HG03520 (cell line): ENCODE results near the gene FKBP3.
A peak's percentile ranks its signal among the peaks of the same experiment; 100 is the strongest.
"Not testable (repeated sequence)": the region's sequence is repeated elsewhere in the genome, so short reads cannot be mapped to it uniquely, and the experiment has no call there.

Experiments
- ATAC-seq: cut with Tn5 transposase; IDR thresholded peaks from one replicate; pipeline ENCODE4 v1.9.1; 2021; ENCODE audit warnings: mild to moderate bottlenecking, moderate library complexity; ENCODE audit not compliant: unreplicated experiment

The FKBP3 gene

DNA sequence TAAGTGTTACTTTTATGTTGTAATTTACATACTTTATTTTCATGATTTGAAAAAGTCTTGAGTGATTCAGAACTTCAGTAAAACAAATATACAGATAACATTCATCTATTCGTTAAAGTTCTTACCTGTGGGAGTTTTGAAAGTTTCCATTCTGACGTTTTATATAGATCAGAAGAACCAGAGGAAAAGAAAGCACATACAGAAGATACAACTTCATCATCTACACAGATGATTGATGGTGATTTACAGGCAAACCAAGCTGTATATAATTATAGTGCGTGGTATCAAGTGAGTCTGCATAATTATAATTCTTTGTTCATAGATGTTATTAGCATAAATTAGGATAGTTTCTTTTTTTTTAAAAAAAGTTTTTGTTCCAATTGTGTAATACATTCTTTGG lies 20.0 kb downstream of the FKBP3 start:
- ATAC-seq = no peak

DNA sequence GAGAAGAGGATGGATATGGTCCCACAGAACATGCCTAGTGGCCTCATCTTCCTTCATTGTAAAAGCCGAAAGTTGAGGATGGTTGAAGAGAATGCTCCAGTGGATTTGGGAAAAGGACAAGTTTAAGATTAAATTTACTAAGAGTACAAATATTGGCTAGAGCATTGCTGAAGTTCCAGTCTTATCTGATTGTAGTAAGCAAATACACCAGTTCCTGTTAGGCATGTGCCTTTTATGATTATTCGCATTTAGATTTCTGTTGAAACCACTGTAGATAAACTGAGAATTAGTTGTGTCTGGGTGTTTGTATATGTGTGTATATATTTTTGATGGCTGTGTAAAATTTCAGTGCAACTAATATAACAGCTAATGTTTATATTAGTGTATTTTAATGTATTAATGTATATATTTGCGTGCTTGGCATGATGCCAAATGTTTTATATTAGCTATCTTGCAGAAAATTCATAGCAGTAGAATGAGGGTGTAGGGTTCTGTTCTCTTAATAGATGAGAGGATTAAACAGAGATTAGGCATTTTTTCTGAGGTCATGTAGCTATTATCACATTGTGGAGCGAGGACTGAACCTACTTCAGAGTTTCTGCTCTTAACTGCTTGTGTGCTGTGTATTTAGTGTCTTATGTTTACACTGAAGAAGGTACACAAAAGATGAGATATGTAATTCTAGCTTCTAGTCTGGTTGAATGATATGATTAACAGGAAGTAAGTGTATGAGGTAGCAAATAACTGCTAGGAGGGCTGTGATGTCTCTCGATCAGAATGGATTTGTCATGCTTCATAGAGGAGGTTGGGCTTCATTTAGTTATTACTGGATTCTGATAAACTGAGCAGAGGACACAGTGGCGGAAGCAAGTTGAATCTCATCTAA lies 21.1 kb downstream of the FKBP3 start:
- ATAC-seq = no peak

DNA sequence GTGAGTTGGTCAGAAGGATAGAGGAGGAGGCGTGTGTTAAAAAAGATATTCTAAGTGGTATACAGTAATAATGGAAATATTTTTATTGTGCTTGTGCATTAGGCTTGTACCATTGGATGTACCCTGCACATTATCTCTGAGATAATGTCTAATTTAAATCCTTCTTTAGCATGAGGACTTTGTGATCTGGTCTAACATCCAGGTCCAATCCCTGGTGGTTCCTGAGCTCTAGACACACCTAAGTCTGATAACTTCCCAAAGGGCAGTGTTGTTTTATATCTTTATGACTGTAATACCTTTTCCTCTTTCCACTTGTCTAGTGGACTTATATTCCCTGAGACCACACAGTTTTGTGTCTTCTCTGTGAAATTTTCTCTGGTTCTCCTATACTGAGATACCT lies 29.7 kb downstream of the FKBP3 start:
- ATAC-seq = no peak

DNA sequence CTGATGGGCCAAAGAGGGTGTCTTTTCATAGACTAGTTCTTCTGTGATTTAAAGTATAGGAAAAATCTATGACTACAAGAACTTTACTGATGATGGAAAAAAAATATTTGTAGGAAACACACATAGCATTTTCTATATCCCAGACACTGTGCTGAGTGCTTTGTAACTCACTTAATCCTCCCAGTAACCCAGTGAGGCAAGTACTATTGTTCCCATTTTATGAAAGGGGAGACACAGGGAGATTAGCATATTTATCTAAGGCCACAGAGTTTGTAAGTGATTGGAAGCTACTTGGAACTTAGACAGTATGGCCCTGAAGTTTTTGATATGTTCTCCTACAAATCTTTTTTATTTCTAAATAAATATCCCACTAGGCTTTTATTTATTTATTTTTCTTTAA lies 30.5 kb downstream of the FKBP3 start:
- ATAC-seq = no peak

DNA sequence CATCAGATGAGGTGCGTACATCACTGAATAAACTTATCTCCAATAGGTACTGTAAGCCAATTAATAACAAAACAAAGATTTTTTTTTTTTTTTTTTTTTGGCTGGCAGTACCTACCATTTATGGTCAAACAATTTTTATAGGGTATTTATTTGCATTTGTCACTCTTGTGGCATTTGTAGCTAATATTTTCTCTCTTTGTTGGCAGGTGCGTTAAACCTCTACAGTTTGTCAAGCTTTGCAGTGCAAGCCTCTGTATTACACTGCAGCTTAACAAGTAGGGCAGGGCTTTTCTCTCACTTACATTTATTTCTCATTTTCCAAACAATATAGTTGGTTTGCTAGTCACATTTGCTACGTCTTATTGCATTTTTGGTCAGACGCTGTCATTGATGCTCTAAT lies 38.1 kb downstream of the FKBP3 start:
- ATAC-seq = no peak

DNA sequence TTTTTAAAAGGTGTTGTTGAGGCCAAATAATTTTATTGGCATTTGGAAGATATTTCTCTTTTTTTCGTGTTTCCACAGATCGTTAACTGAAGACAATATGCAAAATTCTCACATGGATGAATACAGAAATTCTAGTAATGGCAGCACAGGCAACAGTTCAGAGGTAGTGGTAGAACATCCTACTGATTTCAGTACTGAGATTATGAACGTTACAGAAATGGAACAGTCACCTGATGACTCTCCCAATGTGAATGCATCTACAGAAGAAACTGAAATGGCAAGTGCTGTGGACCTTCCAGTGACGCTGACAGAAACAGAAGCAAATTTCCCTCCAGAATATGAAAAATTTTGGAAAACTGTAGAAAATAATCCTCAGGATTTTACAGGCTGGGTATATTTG lies 39.1 kb downstream of the FKBP3 start:
- no peak for ATAC-seq

DNA sequence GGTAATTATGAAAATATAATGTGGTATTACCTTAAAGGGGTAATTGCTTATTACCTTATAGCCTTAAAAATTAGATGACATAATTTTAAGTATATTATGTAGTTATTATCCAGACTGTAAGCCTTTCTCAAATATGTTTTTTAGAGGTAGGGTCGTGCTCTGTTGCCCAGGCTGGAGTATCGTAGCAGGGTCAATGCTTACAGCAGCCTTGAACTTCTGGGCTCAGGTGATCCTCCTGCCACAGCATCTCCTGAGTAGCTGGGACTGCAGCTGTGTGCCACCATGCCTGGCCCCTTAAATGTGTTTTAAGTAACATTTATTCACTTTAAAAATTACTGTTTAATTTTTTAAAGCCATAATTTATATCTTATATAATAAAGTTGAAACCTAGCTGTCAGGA lies 40.0 kb downstream of the FKBP3 start:
- ATAC-seq = no peak

DNA sequence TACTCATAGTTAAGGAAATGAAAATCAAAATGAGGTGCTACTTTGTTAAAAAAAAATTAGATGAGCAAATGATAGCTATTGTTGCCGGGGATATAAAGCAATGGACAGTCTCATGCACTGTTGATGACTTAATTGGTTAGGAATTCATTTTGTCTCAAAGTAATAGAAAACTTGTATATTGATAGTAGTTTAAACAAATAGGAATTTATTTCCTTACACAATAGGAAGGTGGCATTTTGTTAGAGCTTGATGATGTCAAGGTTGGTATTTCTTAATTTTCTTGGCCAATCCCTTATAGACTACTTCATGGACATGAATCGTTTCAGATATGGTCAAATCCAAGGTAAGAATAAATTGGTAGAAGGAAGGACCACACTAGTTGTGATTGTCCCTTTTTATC lies 42.6 kb downstream of the FKBP3 start:
- ATAC-seq = no peak

DNA sequence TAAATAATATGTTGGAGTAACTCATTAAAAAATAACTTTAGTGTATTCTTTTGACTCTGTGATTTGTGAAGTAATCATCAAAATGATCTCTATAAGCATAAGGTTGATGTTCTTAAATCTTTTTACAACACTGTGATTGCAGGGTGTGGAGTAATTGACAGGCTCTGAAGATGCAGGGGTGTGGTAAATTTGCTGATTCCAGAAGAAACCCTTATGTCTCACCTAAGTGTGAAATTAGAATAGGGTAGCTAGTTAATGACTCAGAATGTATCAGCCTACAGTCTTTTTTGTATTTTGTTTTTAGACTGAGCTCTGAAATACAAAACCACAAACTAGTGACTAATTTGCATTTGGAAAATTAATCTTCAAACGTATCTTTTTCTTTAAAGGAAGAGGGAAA lies 44.5 kb downstream of the FKBP3 start:
- peak; percentile 81 for ATAC-seq

DNA sequence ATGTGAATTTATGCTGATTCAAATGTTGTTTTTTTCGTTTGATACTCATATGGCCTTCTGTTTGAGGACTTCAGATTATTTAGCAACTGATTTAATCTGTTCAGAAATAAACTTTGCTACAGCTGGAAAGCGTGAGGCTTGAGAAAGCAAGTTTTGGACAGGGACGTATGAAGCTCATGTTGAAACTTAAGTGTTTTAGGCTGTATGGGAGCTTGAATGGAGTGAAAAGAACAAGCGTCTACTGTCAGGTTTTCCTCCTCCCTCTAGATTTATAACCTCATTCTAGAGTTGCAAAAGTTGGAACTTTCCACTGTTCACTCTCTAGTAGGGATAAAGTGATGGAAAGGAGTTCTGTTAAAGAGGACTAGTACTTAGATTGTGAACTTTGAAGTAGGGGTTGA lies 49.3 kb downstream of the FKBP3 start:
- no peak for ATAC-seq

DNA sequence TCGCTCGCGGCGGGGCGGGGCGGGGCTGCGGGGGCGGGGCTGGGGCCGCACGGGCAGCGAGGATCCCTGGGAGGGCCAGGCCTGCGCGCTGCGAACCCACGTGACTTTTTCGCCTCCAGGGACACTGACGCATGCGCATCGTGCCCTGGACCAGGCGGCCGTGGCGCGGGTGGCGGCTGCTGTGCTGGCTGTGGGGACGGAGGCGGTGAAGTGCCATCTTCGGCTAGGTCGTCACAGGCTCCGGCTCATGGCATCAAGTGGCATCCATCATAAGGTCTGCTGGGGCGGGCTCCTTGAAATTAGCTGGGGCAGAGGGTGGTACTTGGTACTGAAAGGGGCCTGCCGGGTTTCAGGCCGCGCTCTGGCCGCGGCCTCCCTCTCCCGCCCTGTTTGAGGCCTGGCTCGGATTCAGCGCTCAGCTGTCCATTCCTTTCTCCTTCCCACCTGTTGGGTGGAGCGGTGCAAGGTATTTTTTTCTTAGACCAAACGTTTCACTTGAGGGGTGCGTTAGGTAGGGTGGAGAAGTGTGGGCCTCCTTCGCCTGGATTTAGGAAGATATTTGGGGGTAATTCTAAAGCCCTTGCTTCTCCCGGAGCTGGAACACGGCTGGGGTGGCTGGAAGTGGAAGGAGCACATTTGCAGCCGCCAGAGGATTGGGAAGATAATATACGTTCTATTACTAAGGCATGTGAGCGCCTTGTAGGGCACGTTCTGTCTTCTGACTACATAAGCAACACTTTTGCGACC lies 50.1 kb downstream of the FKBP3 start, which contains the start of gene PRPF39:
PRPF39 (plus strand) TSS at position 141 of the 747 bp plus-strand sequence. CDS start 11,124 bp downstream, outside the sequence.
- ATAC-seq = peak; percentile 87

DNA sequence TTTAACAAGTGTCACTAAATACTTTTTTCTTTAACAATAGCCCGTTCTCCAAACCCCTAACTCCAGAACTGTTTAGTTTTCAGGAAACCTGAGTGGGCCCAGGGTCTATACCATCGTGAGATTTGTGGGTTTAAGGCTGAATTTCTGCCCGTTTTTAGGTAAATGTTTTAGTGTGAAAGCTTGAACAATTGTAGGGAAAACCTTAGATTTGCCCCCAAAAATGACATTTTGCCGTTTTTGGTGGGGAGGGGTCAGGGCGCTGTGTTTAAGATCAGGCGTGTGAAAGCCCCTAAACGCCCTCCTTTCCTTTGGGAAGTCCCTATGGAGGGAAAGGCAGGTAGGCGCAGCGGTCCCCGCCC lies 50.7 kb downstream of the FKBP3 start:
- ATAC-seq = peak; percentile 2

DNA sequence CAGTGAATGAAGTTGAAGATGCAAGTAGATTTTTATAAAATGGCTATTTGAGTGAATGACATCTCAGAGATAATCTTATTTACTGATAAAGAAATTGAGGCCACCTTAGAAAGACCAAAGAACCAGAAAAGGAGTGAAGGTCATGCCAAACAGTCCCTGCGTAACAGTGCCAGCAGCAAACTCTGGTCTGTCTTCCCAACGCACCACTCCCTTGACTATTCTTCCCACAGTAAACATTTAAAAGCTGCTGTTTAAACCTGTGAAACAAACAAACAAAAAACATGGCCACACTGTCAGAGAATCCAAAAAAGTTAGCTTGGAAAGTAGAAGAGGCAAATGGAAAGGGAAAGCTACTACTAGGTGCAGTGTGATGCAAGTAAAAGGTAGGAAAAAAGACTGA lies 51.9 kb downstream of the FKBP3 start:
- no peak for ATAC-seq

DNA sequence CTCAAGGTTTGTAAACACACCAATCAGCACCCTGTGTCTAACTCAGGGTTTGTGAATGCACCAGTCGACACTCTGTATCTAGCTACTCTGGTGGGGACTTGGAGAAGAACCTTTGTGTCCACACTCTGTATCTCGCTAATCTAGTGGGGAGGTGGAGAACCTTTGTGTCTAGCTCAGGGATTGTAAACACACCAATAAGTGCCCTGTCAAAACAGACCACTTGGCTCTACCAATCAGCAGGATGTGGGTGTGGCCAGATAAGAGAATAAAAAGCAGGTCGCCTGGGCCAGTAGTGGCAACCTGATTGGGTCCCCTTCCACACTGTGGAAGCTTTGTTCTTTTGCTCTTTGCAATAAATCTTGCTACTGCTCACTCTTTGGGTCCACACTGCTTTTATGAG lies 53.2 kb downstream of the FKBP3 start:
- not testable (repeated sequence) for ATAC-seq

DNA sequence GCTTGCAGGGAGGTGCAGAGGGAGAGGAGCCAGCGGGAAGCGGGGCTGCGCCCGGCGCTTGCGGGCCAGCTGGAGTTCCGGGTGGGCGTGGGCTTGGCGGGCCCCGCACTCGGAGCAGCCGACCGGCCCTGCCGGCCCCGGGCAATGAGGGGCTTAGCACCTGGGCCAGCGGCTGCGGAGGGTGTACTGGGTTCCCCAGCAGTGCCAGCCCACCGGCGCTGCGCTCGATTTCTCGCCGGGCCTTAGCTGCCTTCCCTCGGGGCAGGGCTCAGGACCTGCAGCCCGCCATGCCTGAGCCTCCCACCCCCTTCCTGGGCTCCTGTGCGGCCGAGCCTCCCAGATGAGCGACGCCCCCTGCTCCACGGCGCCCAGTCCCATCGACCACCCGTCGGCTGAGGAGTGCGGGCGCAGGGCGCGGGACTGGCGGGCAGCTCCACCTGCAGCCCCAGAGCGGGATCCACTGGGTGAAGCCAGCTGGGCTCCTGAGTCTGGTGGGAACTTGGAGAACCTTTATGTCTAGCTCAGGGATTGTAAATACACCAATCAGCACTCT lies 53.8 kb downstream of the FKBP3 start:
- not testable (repeated sequence) for ATAC-seq

DNA sequence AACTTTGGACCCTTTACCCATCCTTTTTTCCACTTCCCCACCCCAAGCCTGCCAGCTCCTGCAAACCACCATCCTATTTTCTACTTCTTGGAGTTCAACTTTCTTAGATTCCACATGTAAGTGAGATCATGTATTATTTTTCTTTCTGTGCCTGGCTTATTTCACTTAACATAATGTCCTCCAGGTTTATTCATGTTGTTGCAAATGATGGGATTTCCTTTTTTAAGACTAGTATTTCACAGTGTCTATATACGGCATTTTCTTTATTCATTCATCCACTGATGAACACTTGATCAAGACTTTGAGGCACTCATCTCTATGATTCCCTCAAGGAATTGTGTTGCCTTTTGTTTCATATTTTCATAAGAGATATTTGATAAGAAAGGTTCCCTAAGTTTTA lies 56.0 kb downstream of the FKBP3 start:
- ATAC-seq = no peak

DNA sequence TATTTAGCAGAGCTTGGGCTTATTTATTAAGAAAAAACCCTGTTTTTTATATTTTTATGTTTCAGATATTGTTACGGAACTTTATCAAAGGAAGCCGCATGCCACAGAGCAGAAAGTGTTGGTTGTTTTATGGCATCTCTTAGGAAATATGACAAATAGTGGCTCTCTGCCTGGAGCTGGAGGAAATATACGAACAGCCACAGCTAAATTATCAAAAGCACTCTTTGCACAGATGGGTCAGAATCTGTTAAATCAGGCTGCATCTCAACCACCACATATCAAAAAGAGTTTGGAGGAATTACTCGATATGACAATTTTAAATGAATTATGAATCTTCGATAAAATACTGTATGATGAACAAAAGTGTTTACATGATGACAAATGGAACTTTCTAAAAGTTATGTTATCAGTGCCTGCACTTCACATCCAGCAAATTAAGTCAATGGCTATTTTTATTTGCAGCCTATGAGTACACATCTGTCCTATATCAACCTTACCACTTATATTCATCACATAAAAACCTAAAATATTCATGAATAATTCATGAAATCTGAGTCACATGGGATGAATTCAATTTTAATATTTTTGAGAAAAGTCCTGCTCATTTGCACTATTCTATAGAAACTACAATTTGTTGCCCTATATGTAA lies 60.9 kb downstream of the FKBP3 start:
- no peak for ATAC-seq

DNA sequence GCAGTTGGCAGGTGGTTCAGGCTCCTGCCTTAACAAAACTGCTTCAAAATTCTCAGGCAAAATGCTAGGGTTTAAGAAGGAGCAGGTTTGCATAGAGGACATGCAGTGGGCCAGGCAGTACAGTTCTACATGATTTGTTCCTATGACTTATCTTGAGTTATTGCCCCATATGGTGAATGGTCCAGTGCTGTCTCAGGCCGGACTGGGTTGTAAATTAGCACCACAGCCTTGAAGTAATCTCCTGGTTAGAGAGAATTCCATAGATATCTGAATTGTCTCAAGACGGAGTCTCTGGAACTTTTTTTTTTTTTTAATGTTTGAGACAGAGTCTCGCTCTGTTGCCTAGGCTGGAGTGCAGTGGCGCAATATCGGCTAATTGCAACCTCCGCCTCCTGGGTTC lies 62.2 kb downstream of the FKBP3 start:
- no peak for ATAC-seq

DNA sequence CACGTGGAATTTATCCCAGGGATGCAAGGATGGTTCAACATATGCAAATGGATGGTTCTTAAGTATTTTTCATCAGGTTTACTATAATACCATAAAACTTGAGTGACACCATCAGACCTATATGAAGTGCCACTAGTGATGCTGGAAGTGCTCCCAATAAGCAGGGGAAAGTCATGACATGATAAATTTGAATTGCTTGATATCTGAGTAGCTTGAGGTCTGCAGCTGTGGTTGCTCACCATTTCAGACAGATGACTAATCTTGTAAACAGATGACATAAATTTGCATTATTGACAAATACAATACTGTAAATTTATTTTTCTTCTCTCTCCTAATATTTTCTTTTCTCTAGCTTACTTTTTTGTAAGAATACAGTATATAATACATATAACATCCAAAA lies 64.1 kb downstream of the FKBP3 start:
- ATAC-seq = no peak

DNA sequence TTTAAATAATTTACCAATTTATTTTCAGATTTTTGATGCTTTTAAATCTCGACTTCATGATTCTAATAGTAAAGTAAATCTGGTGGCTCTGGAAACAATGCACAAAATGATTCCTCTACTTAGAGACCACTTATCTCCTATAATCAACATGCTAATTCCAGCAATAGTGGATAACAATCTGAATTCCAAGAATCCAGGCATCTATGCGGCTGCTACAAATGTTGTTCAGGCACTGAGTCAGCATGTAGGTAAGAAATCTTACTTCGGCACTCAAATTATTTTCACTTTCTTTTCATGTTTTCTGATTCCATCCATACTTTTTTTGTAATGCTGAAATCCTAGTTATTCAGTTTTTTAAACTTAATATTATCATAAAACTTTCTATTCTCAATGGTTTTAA lies 65.9 kb downstream of the FKBP3 start:
- no peak for ATAC-seq

DNA sequence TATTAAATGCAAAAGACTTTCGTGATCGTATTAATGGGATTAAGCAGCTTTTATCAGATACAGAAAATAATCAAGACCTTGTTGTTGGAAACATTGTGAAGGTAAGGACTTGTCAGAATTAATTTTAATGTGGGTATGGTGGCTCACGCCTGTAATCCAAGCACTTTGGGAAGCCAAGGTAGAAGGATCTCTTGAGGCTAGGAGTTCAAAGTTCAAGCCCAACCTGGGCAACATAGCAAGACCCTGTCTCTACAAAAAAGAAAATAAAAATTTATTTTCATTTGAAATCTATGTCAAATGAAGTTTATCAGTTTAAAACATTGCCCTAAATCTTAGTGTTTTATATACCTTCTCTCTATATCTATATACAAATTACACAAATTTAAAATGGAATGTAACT lies 67.6 kb downstream of the FKBP3 start:
- no peak for ATAC-seq
